GM19438 (cell line): ENCODE data around the gene HS3ST3A1.

ENCODE experiments used
- ATAC-seq: cut with Tn5 transposase; IDR thresholded peaks from one replicate; pipeline ENCODE4 v1.9.1; 2021; ENCODE audit warnings: low read depth; ENCODE audit not compliant: unreplicated experiment

Gene HS3ST3A1

DNA sequence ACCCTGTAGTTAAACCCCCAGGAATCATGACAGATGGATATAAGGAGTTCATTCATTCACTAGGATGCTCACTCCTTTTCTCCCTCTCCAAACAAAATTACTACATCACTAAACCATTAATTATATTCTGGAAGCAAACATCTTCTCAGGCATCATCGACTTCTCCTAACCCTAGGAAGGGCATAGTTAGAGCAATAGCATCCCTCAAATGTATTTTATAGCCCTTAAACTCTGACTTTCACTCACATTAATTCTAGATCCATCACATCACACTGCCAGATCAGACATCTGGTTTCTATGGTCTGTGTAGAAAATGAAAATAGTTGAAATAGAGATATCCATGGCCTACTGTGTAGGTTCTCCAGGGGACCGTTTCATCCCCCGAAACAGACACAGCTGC lies 143.9 kb downstream of the HS3ST3A1 start:
- no peak for ATAC-seq
